ENCODE data around the gene CHRM5.

GRCh38 chr15:33982516-33982915, 14.2 kb downstream of the CHRM5 start:
- TF ChIP-seq, protein P1, sequence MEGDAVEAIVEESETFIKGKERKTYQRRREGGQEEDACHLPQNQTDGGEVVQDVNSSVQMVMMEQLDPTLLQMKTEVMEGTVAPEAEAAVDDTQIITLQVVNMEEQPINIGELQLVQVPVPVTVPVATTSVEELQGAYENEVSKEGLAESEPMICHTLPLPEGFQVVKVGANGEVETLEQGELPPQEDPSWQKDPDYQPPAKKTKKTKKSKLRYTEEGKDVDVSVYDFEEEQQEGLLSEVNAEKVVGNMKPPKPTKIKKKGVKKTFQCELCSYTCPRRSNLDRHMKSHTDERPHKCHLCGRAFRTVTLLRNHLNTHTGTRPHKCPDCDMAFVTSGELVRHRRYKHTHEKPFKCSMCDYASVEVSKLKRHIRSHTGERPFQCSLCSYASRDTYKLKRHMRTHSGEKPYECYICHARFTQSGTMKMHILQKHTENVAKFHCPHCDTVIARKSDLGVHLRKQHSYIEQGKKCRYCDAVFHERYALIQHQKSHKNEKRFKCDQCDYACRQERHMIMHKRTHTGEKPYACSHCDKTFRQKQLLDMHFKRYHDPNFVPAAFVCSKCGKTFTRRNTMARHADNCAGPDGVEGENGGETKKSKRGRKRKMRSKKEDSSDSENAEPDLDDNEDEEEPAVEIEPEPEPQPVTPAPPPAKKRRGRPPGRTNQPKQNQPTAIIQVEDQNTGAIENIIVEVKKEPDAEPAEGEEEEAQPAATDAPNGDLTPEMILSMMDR (conservative IDR thresholded peaks at IDR 0.05): no peak
- TF ChIP-seq EZH2 (IDR thresholded peaks at IDR 0.05; ENCODE audit: low read depth): no peak

Data from PC-9 (cell line).